Stimulated activated naive CD8-positive, alpha-beta T cell treated with anti-CD3 and anti-CD28 coated beads, Interleukin-15, Interleukin-2, amounts not matched to agents 100 ng/mL and 50 ng/mL, for 24 hours (primary cell): ENCODE data around the gene CEP19.
"Not testable (repeated sequence)": the region's sequence is repeated elsewhere in the genome, so short reads cannot be mapped to it uniquely, and the experiment has no call there.

ENCODE experiments used
- H3K27ac Mint-ChIP-seq: one replicate; pipeline ENCODE4 v1.8.0; 2021; ENCODE audit warnings: mild to moderate bottlenecking, mixed read lengths
- H3K27me3 Mint-ChIP-seq: one replicate; pipeline ENCODE4 v1.8.0; 2021; ENCODE audit warnings: mixed read lengths
- H3K36me3 Mint-ChIP-seq: one replicate; pipeline ENCODE4 v1.8.0; 2021; ENCODE audit warnings: low read depth, mixed read lengths
- H3K4me1 Mint-ChIP-seq: one replicate; pipeline ENCODE4 v1.8.0; 2021; ENCODE audit warnings: low read depth, mixed read lengths
- H3K4me3 Mint-ChIP-seq: one replicate; pipeline ENCODE4 v1.8.0; 2021; ENCODE audit warnings: mild to moderate bottlenecking, mixed read lengths
- H3K9me3 Mint-ChIP-seq: one replicate; pipeline ENCODE4 v1.8.0; 2021; ENCODE audit warnings: mixed read lengths

CEP19 gene

GRCh38 chr3:196735751-196736150 is 23.7 kb upstream of the CEP19 start:
- Mint-ChIP-seq H3K4me3 (no peak overlapping the region), H3K27me3 (no peaks in the 10 kb centered on the region), H3K36me3 (peaks cover 38% of the 10 kb centered on the region), H3K27ac (no peak overlapping the region), H3K4me1 (peaks cover 8% of the 10 kb centered on the region), H3K9me3 (no peaks in the 10 kb centered on the region)

- H3K4me3 Mint-ChIP-seq: no peak overlapping the region
- H3K36me3 Mint-ChIP-seq: peaks cover 44% of the 10 kb centered on the region
- H3K4me1 Mint-ChIP-seq: peaks cover 25% of the 10 kb centered on the region
- H3K27me3 Mint-ChIP-seq: no peaks in the 10 kb centered on the region
- peak overlapping the region; percentile 56 for H3K27ac Mint-ChIP-seq
- no peaks in the 10 kb centered on the region for H3K9me3 Mint-ChIP-seq
Observed at GRCh38 chr3:196726788-196727675, 15.0 kb upstream of the CEP19 start.

GRCh38 chr3:196721097-196721496 is 9.0 kb upstream of the CEP19 start:
- Mint-ChIP-seq H3K9me3 (peaks cover 7% of the 10 kb centered on the region), H3K4me3 (no peak overlapping the region), H3K36me3 (peaks cover 51% of the 10 kb centered on the region), H3K4me1 (peaks cover 4% of the 10 kb centered on the region), H3K27ac (no peak overlapping the region), H3K27me3 (no peaks in the 10 kb centered on the region)

- H3K27me3 Mint-ChIP-seq, H3K4me3 Mint-ChIP-seq, H3K27ac Mint-ChIP-seq, H3K9me3 Mint-ChIP-seq: not testable (repeated sequence)
- peaks cover 17% of the 10 kb centered on the region for H3K4me1 Mint-ChIP-seq
- H3K36me3 Mint-ChIP-seq: peaks cover 35% of the 10 kb centered on the region
Observed at GRCh38 chr3:196717162-196717561, 5.1 kb upstream of the CEP19 start.

GRCh38 chr3:196712514-196713413 is 714 bp upstream of the CEP19 start:
- no peaks in the 10 kb centered on the region for H3K27me3 Mint-ChIP-seq
- peak overlapping the region; percentile 82 for H3K4me3 Mint-ChIP-seq
- no peaks in the 10 kb centered on the region for H3K9me3 Mint-ChIP-seq
- peaks cover 27% of the 10 kb centered on the region for H3K4me1 Mint-ChIP-seq
- peak overlapping the region; percentile 76 for H3K27ac Mint-ChIP-seq
- H3K36me3 Mint-ChIP-seq: peaks cover 4% of the 10 kb centered on the region

- Mint-ChIP-seq H3K27ac (no peak overlapping the region), H3K4me1 (peaks cover 20% of the 10 kb centered on the region), H3K4me3 (no peak overlapping the region), H3K27me3 (no peaks in the 10 kb centered on the region), H3K9me3 (no peaks in the 10 kb centered on the region), H3K36me3 (peaks cover 4% of the 10 kb centered on the region)
Observed at GRCh38 chr3:196708467-196708866, 3.6 kb downstream of the CEP19 start.

GRCh38 chr3:196707566-196707965 is 4.5 kb downstream of the CEP19 start:
- Mint-ChIP-seq H3K4me1 (peaks cover 13% of the 10 kb centered on the region), H3K9me3 (no peaks in the 10 kb centered on the region), H3K4me3 (no peak overlapping the region), H3K27me3 (no peaks in the 10 kb centered on the region), H3K27ac (no peak overlapping the region), H3K36me3 (no peaks in the 10 kb centered on the region)

GRCh38 chr3:196706731-196707130 is 5.3 kb downstream of the CEP19 start:
- Mint-ChIP-seq H3K36me3 (no peaks in the 10 kb centered on the region), H3K27me3 (no peaks in the 10 kb centered on the region), H3K27ac (no peak overlapping the region), H3K9me3 (no peaks in the 10 kb centered on the region), H3K4me1 (peaks cover 11% of the 10 kb centered on the region), H3K4me3 (no peak overlapping the region)

- Mint-ChIP-seq H3K27me3 (no peaks in the 10 kb centered on the region), H3K9me3 (no peaks in the 10 kb centered on the region), H3K27ac (no peak overlapping the region)
Observed at GRCh38 chr3:196706327-196706726, 5.7 kb downstream of the CEP19 start.

GRCh38 chr3:196700801-196701200 is 11.2 kb downstream of the CEP19 start:
- Mint-ChIP-seq H3K9me3 (no peaks in the 10 kb centered on the region), H3K36me3 (no peaks in the 10 kb centered on the region), H3K4me3 (no peak overlapping the region), H3K27ac (no peak overlapping the region), H3K4me1 (no peaks in the 10 kb centered on the region), H3K27me3 (no peaks in the 10 kb centered on the region)

More at GRCh38 chr3:196706327-196706726, 5.7 kb downstream of the CEP19 start:
- H3K36me3 Mint-ChIP-seq: no peaks in the 10 kb centered on the region
- H3K4me1 Mint-ChIP-seq: peaks cover 7% of the 10 kb centered on the region
- H3K4me3 Mint-ChIP-seq: no peak overlapping the region

- Mint-ChIP-seq H3K27me3 (no peaks in the 10 kb centered on the region), H3K4me3 (no peak overlapping the region), H3K27ac (no peak overlapping the region), H3K36me3 (no peaks in the 10 kb centered on the region), H3K4me1 (peaks cover 4% of the 10 kb centered on the region), H3K9me3 (no peaks in the 10 kb centered on the region)
Observed at GRCh38 chr3:196699749-196700148, 12.3 kb downstream of the CEP19 start.

- Mint-ChIP-seq H3K27ac (no peak overlapping the region), H3K27me3 (no peaks in the 10 kb centered on the region), H3K4me3 (no peak overlapping the region), H3K36me3 (no peaks in the 10 kb centered on the region), H3K9me3 (no peaks in the 10 kb centered on the region), H3K4me1 (peaks cover 4% of the 10 kb centered on the region)
Observed at GRCh38 chr3:196697270-196697669, 14.8 kb downstream of the CEP19 start.

- Mint-ChIP-seq H3K4me1 (peaks cover 4% of the 10 kb centered on the region), H3K27me3 (no peaks in the 10 kb centered on the region), H3K9me3 (no peaks in the 10 kb centered on the region), H3K36me3 (no peaks in the 10 kb centered on the region), H3K4me3 (peak overlapping the region; percentile 59), H3K27ac (peak overlapping the region; percentile 92)
Observed at GRCh38 chr3:196695849-196696226, 16.2 kb downstream of the CEP19 start.

GRCh38 chr3:196694941-196695848 is 16.9 kb downstream of the CEP19 start:
- Mint-ChIP-seq H3K9me3 (no peaks in the 10 kb centered on the region), H3K27ac (peak overlapping the region; percentile 92), H3K27me3 (no peaks in the 10 kb centered on the region), H3K4me3 (peak overlapping the region; percentile 59), H3K36me3 (no peaks in the 10 kb centered on the region), H3K4me1 (peaks cover 4% of the 10 kb centered on the region)
